GM12872 (cell line): Measurements from ENCODE around the gene HENMT1.

Source experiments
- CTCF ChIP-seq: IDR thresholded peaks from 3 replicates; pipeline ENCODE4 v1.5.1; 2011; ENCODE audit warnings: low read depth, mild to moderate bottlenecking, low read length, moderate library complexity; ENCODE audit not compliant: insufficient read depth

HENMT1 gene

GRCh38 chr1:108598340-108598739, 62.6 kb downstream of the HENMT1 start:
- no peak for TF ChIP-seq CTCF
